DND-41 (cell line): ENCODE results near the gene SPATA31D4.
"Not testable (repeated sequence)": the region's sequence is repeated elsewhere in the genome, so short reads cannot be mapped to it uniquely, and the experiment has no call there.

ENCODE experiments used
- ATAC-seq: fragments of 200-7000 bp; cut with Tn5 transposase; 3 replicates; pipeline ENCODE4 v1.9.1; 2021; ENCODE audit warnings: low read depth; ENCODE audit not compliant: insufficient read depth
- DNase-seq: peaks from one replicate; pipeline ENCODE4 v3.0.0-alpha.2; 2020
- H2AFZ ChIP-seq: 2 replicates; pipeline ENCODE4 v1.6.0; 2012; ENCODE audit warnings: low read depth, low read length
- H3K27ac ChIP-seq: 2 replicates; pipeline ENCODE4 v1.5.1; 2012; ENCODE audit warnings: low read length, inconsistent platforms
- H3K27me3 ChIP-seq: fragments of 200-600 bp; sonication (generic); 2 replicates; pipeline ENCODE4 v1.6.0; 2012; ENCODE audit warnings: low read length, mild to moderate bottlenecking, inconsistent platforms; ENCODE audit not compliant: insufficient read depth, poor library complexity
- H3K36me3 ChIP-seq: 2 replicates; pipeline ENCODE4 v1.5.1; 2012; ENCODE audit warnings: low read length, inconsistent platforms; ENCODE audit not compliant: insufficient read depth
- H3K4me1 ChIP-seq: 2 replicates; pipeline ENCODE4 v1.5.1; 2012; ENCODE audit warnings: mild to moderate bottlenecking, low read length; ENCODE audit not compliant: insufficient read depth
- H3K4me2 ChIP-seq: 2 replicates; pipeline ENCODE4 v1.6.0; 2012; ENCODE audit warnings: mild to moderate bottlenecking, moderate library complexity, low read length, inconsistent platforms; ENCODE audit not compliant: insufficient read depth
- H3K4me3 ChIP-seq, 2 experiments: fragments of 200-600 bp in 1 of 2; shearing (Covaris generic) in 1 of 2; 2 replicates each; pipeline ENCODE4 v1.5.1; 2012 to 2016; ENCODE audit warnings: inconsistent platforms in 2 of 2, low read length in 2 of 2, mild to moderate bottlenecking in 2 of 2, low read depth in 1 of 2, moderate library complexity in 1 of 2
- H3K79me2 ChIP-seq: 2 replicates; pipeline ENCODE4 v1.6.0; 2012; ENCODE audit warnings: low read length, inconsistent platforms; ENCODE audit not compliant: insufficient read depth
- H3K9ac ChIP-seq: 2 replicates; pipeline ENCODE4 v1.6.0; 2012; ENCODE audit warnings: low read depth, mild to moderate bottlenecking, inconsistent platforms, low read length, moderate library complexity
- H3K9me3 ChIP-seq: 2 replicates; pipeline ENCODE4 v1.5.1; 2012; ENCODE audit warnings: low read length, moderate library complexity, mild to moderate bottlenecking, inconsistent platforms; ENCODE audit not compliant: insufficient read depth, severe bottlenecking
- H4K20me1 ChIP-seq: 2 replicates; pipeline ENCODE4 v1.6.0; 2012; ENCODE audit warnings: low read length; ENCODE audit not compliant: insufficient read depth
- EZH2 ChIP-seq: IDR thresholded peaks from 3 replicates; pipeline ENCODE4 v1.6.1; 2012; ENCODE audit warnings: borderline replicate concordance, low read depth, mild to moderate bottlenecking, moderate library complexity, low read length, inconsistent platforms; ENCODE audit not compliant: severe bottlenecking
- TF ChIP-seq, protein P1 (sequence below): IDR thresholded peaks from 2 replicates; pipeline ENCODE4 v1.5.1; 2012; ENCODE audit warnings: borderline replicate concordance, low read length, moderate library complexity, mild to moderate bottlenecking; ENCODE audit not compliant: poor library complexity, severe bottlenecking; ENCODE audit errors: extremely low read depth

The SPATA31D4 gene

GRCh38 chr9:81928305-81928704, at the start of gene SPATA31D4:
TSS of gene SPATA31D4 (plus strand) at chr9:81928428. CDS start at chr9:81928514, 86 bp downstream.
- not testable (repeated sequence) for H3K27me3 ChIP-seq, H3K9me3 ChIP-seq, H3K4me1 ChIP-seq, H3K4me3 ChIP-seq, H4K20me1 ChIP-seq, H2AFZ ChIP-seq, H3K36me3 ChIP-seq, H3K27ac ChIP-seq, DNase-seq, ATAC-seq, H3K4me2 ChIP-seq, H3K9ac ChIP-seq, H3K79me2 ChIP-seq

GRCh38 chr9:81878530-81878929, 49.7 kb upstream of the SPATA31D4 start:
- H3K27me3 ChIP-seq, result no peaks in the 10 kb centered on the region
- no peak for ATAC-seq
- no peaks in the 10 kb centered on the region for H3K36me3 ChIP-seq
- H3K4me2 ChIP-seq, result no peak overlapping the region
- DNase-seq, result no peak
- no peak overlapping the region for H3K4me3 ChIP-seq
- no peaks in the 10 kb centered on the region for H3K9me3 ChIP-seq
- no peaks in the 10 kb centered on the region for H3K4me1 ChIP-seq
- no peak overlapping the region for H3K9ac ChIP-seq
- TF ChIP-seq, protein P1, sequence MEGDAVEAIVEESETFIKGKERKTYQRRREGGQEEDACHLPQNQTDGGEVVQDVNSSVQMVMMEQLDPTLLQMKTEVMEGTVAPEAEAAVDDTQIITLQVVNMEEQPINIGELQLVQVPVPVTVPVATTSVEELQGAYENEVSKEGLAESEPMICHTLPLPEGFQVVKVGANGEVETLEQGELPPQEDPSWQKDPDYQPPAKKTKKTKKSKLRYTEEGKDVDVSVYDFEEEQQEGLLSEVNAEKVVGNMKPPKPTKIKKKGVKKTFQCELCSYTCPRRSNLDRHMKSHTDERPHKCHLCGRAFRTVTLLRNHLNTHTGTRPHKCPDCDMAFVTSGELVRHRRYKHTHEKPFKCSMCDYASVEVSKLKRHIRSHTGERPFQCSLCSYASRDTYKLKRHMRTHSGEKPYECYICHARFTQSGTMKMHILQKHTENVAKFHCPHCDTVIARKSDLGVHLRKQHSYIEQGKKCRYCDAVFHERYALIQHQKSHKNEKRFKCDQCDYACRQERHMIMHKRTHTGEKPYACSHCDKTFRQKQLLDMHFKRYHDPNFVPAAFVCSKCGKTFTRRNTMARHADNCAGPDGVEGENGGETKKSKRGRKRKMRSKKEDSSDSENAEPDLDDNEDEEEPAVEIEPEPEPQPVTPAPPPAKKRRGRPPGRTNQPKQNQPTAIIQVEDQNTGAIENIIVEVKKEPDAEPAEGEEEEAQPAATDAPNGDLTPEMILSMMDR, result no peak
- no peak for TF ChIP-seq EZH2
- H3K27ac ChIP-seq, result no peak overlapping the region
- no peaks in the 10 kb centered on the region for H4K20me1 ChIP-seq
- H3K79me2 ChIP-seq, result no peaks in the 10 kb centered on the region
- H2AFZ ChIP-seq, result no peak overlapping the region

GRCh38 chr9:81879501-81879916, 48.7 kb upstream of the SPATA31D4 start:
- Histone ChIP-seq H3K9me3 (no peaks in the 10 kb centered on the region), H2AFZ (no peak overlapping the region), H3K9ac (no peak overlapping the region), H3K79me2 (no peaks in the 10 kb centered on the region), H4K20me1 (no peaks in the 10 kb centered on the region), H3K4me3 (no peak overlapping the region), H3K4me1 (no peaks in the 10 kb centered on the region), H3K27ac (no peak overlapping the region), H3K4me2 (no peak overlapping the region), H3K27me3 (no peaks in the 10 kb centered on the region), H3K36me3 (no peaks in the 10 kb centered on the region)
- TF ChIP-seq, protein P1, result no peak
- DNase-seq (no peak), ATAC-seq (no peak)

GRCh38 chr9:81885602-81886001, 42.6 kb upstream of the SPATA31D4 start:
- no peaks in the 10 kb centered on the region for H3K27me3 ChIP-seq
- no peaks in the 10 kb centered on the region for H3K36me3 ChIP-seq

More at GRCh38 chr9:81885602-81886001, 42.6 kb upstream of the SPATA31D4 start:
- no peaks in the 10 kb centered on the region for H3K4me1 ChIP-seq
- no peaks in the 10 kb centered on the region for H3K79me2 ChIP-seq
- ATAC-seq (no peak), DNase-seq (no peak)
- no peak overlapping the region for H3K27ac ChIP-seq
- TF ChIP-seq, protein P1, result no peak
- no peak for TF ChIP-seq EZH2
- no peaks in the 10 kb centered on the region for H4K20me1 ChIP-seq
- H3K4me3 ChIP-seq, result no peak overlapping the region
- H2AFZ ChIP-seq, result no peak overlapping the region
- no peak overlapping the region for H3K9ac ChIP-seq
- no peaks in the 10 kb centered on the region for H3K9me3 ChIP-seq
- no peak overlapping the region for H3K4me2 ChIP-seq
